ENCODE measurements around the gene HSPBP1.

The HSPBP1 gene

GRCh38 chr19:55273978-55274707, 5.8 kb downstream of the HSPBP1 start:
- DNase-seq = no peak

- DNase-seq = no peak
Measured at GRCh38 chr19:55272142-55272541, 7.8 kb downstream of the HSPBP1 start.

GRCh38 chr19:55270172-55270942, 9.6 kb downstream of the HSPBP1 start:
- DNase-seq = no peak

GRCh38 chr19:55269299-55269698, 10.6 kb downstream of the HSPBP1 start:
- DNase-seq = no peak

- DNase-seq = no peak
Measured at GRCh38 chr19:55266840-55267239, 13.1 kb downstream of the HSPBP1 start.

- no peak for DNase-seq
Measured at GRCh38 chr19:55266404-55266803, 13.5 kb downstream of the HSPBP1 start.

- DNase-seq = no peak
Measured at GRCh38 chr19:55265723-55266386, 14.1 kb downstream of the HSPBP1 start.

- DNase-seq = no peak
Measured at GRCh38 chr19:55265173-55265572, 14.7 kb downstream of the HSPBP1 start.

GRCh38 chr19:55264531-55264930, 15.4 kb downstream of the HSPBP1 start:
- DNase-seq = no peak

- DNase-seq = no peak
Measured at GRCh38 chr19:55262359-55262758, 17.6 kb downstream of the HSPBP1 start.

- DNase-seq = no peak
Measured at GRCh38 chr19:55261671-55262126, 18.2 kb downstream of the HSPBP1 start.

GRCh38 chr19:55259540-55260210, 20.2 kb downstream of the HSPBP1 start:
- DNase-seq = no peak

GRCh38 chr19:55258828-55259539, 20.9 kb downstream of the HSPBP1 start, which contains the start of gene PPP6R1:
TSS of gene PPP6R1 (minus strand) at chr19:55259017. CDS start at chr19:55247103, 11,914 bp downstream.
- peak; percentile 94 to 99 for DNase-seq

- DNase-seq = no peak
Measured at GRCh38 chr19:55258476-55258827, 21.5 kb downstream of the HSPBP1 start.

- no peak for DNase-seq
Measured at GRCh38 chr19:55257461-55258420, 22.2 kb downstream of the HSPBP1 start.

GRCh38 chr19:55256562-55257460, 23.1 kb downstream of the HSPBP1 start:
- no peak for DNase-seq

- peak in 1 of 2 donors; percentile 38 for DNase-seq
Measured at GRCh38 chr19:55255618-55256423, 24.1 kb downstream of the HSPBP1 start.

- DNase-seq = no peak
Measured at GRCh38 chr19:55254625-55254977, 25.3 kb downstream of the HSPBP1 start.
